Caco-2 (cell line): Measurements from ENCODE around the gene ATAD5. TPM values are rescaled to one million over a fixed set of nuclear protein-coding genes. Genes with fewer than 3 reads are reported as not detected.

Experiments
- BruUV-seq: library from RNA; stranded (reverse); fragments of 400-500 nt; replicated peaks from 2 replicates; lab custom pipeline; 2021; lab: Mats Ljungman, UMichigan
- CTCF ChIA-PET: fragments of 300-600 bp; sonication (Branson Sonifier 250); formaldehyde crosslinking; loops from one replicate; lab custom pipeline; 2022; ENCODE audit warnings: antibody characterized with exemption; lab: Charles Lee
- POLR2A ChIA-PET: fragments of 300-600 bp; sonication (Branson Sonifier 250); formaldehyde crosslinking; loops from one replicate; lab custom pipeline; 2022; ENCODE audit warnings: antibody characterized with exemption; lab: Charles Lee
- DNase-seq, 2 experiments: peaks; one replicate each; pipeline versions ENCODE4 v3.0.0 to v3.0.0-alpha.2; 2020 to 2022
- H3K27me3 ChIP-seq: replicated peaks from 2 replicates; pipeline ENCODE4 v1.6.0; 2011; ENCODE audit warnings: low read length; ENCODE audit not compliant: control insufficient read depth, insufficient read depth
- H3K36me3 ChIP-seq: 2 replicates; pipeline ENCODE4 v1.5.1; 2011; ENCODE audit warnings: low read length; ENCODE audit not compliant: control insufficient read depth, insufficient read depth
- H3K4me1 ChIP-seq: fragments of 250-450 bp; sonication (Bioruptor Pico); 2 replicates; pipeline ENCODE4 v1.5.1; 2020; ENCODE audit warnings: mild to moderate bottlenecking
- H3K4me3 ChIP-seq: 2 replicates; pipeline ENCODE4 v1.5.1; 2011; ENCODE audit warnings: low read depth, mild to moderate bottlenecking, control low read depth, low read length
- H3K9me3 ChIP-seq: fragments of 250-450 bp; sonication (Bioruptor Pico); 2 replicates; pipeline ENCODE4 v1.5.1; 2020; ENCODE audit warnings: mild to moderate bottlenecking, moderate library complexity
- H3K27ac Mint-ChIP-seq: one replicate; pipeline ENCODE4 v1.8.0; 2022; ENCODE audit warnings: mixed read lengths; ENCODE audit not compliant: unreplicated experiment
- H3K27me3 Mint-ChIP-seq: one replicate; pipeline ENCODE4 v1.8.0; 2022; ENCODE audit warnings: mixed read lengths; ENCODE audit not compliant: insufficient read depth, unreplicated experiment
- H3K36me3 Mint-ChIP-seq: one replicate; pipeline ENCODE4 v1.8.0; 2022; ENCODE audit warnings: mild to moderate bottlenecking, mixed read lengths; ENCODE audit not compliant: insufficient read depth, unreplicated experiment
- H3K4me1 Mint-ChIP-seq: one replicate; pipeline ENCODE4 v1.8.0; 2022; ENCODE audit warnings: low read depth, mixed read lengths; ENCODE audit not compliant: unreplicated experiment
- H3K4me3 Mint-ChIP-seq: one replicate; pipeline ENCODE4 v1.8.0; 2022; ENCODE audit warnings: mild to moderate bottlenecking, moderate library complexity, mixed read lengths; ENCODE audit not compliant: unreplicated experiment
- H3K9me3 Mint-ChIP-seq: one replicate; pipeline ENCODE4 v1.8.0; 2022; ENCODE audit warnings: mixed read lengths; ENCODE audit not compliant: unreplicated experiment
- CTCF ChIP-seq, 2 experiments: fragments of 200-600 bp in 1 of 2; IDR thresholded peaks; 1 replicate in 1 of 2; 2 replicates in 1 of 2; pipeline versions ENCODE4 v1.5.1 to v1.8.0; 2011 to 2022; ENCODE audit warnings: antibody characterized with exemption in 1 of 2, control low read depth in 1 of 2, inconsistent platforms in 1 of 2, low read depth in 1 of 2, low read length in 1 of 2, mild to moderate bottlenecking in 1 of 2, moderate library complexity in 1 of 2; ENCODE audit not compliant: insufficient read depth in 1 of 2, severe bottlenecking in 1 of 2, unreplicated experiment in 1 of 2
- intact Hi-C: fragments of 100-400 bp; cut with micrococcal nuclease; formaldehyde crosslinking; loops from one replicate; pipeline ENCODE4 v1.10.0; 2022; ENCODE audit not compliant: unreplicated experiment
- total RNA-seq: library from RNA; stranded (reverse); gene quantifications from 2 replicates; pipeline ENCODE4 v1.2.3, GENCODE V29; 2022

Gene ATAD5
- total RNA-seq, 1 experiment from 2014 or later: 21.8 TPM

GRCh38 chr17:30939051-30939689 is 107.4 kb downstream of the ATAD5 start:
- ChIA-PET CTCF (no interaction called here), POLR2A (no interaction called here)
- intact Hi-C loops: no loop called here
- no peak for TF ChIP-seq CTCF (IDR thresholded peaks at IDR 0.05; ENCODE audit: insufficient read depth in 1 of 2, low read depth in 1 of 2, low read length in 1 of 2, severe bottlenecking in 1 of 2, unreplicated experiment in 1 of 2)
- no TSS peak for BruUV-seq
- no peaks in the 10 kb centered on the region for H3K27me3 Mint-ChIP-seq
- H3K27ac Mint-ChIP-seq: no peak overlapping the region
- peaks cover 8% of the 10 kb centered on the region for H3K4me1 Mint-ChIP-seq
- Histone ChIP-seq H3K4me3 (no peak overlapping the region), H3K4me1 (peaks cover 9% of the 10 kb centered on the region; the same call in 1 of the 2 replicates), H3K27me3 (no peaks in the 10 kb centered on the region), H3K36me3 (no peaks in the 10 kb centered on the region), H3K9me3 (no peaks in the 10 kb centered on the region)
- DNase-seq: no peak
- H3K36me3 Mint-ChIP-seq: no peaks in the 10 kb centered on the region
- H3K9me3 Mint-ChIP-seq: no peaks in the 10 kb centered on the region
- H3K4me3 Mint-ChIP-seq: no peak overlapping the region

GRCh38 chr17:30942308-30943079 is 110.7 kb downstream of the ATAD5 start:
- TF ChIP-seq CTCF (IDR thresholded peaks at IDR 0.05; ENCODE audit: insufficient read depth in 1 of 2, low read depth in 1 of 2, low read length in 1 of 2, severe bottlenecking in 1 of 2, unreplicated experiment in 1 of 2): peak in 1 of 2 experiments; percentile 19
- BruUV-seq: no TSS peak
- Mint-ChIP-seq H3K27me3 (no peaks in the 10 kb centered on the region), H3K36me3 (no peaks in the 10 kb centered on the region), H3K4me1 (peaks cover 8% of the 10 kb centered on the region), H3K4me3 (no peak overlapping the region), H3K9me3 (no peaks in the 10 kb centered on the region), H3K27ac (no peak overlapping the region)
- Histone ChIP-seq H3K4me1 (peaks cover 16% of the 10 kb centered on the region), H3K27me3 (no peaks in the 10 kb centered on the region), H3K36me3 (no peaks in the 10 kb centered on the region), H3K9me3 (no peaks in the 10 kb centered on the region), H3K4me3 (no peak overlapping the region)
- intact Hi-C loops: loop anchor here (10.0 kb wide), 1 partner anchor 52 kb away; no protein-coding TSS in a partner anchor
- DNase-seq: no peak
- POLR2A ChIA-PET: no interaction called here
- CTCF ChIA-PET: no interaction called here

Other genes starting within 250 kb of the ATAD5 start
- gene CRLF3, start 7.3 kb upstream of the ATAD5 start, total RNA-seq: 16.3 and 17.6 TPM in 2 replicates
- gene TEFM, start 74.3 kb downstream of the ATAD5 start, total RNA-seq: 16.8 and 18.7 TPM in 2 replicates
- gene ADAP2, start 90.0 kb downstream of the ATAD5 start, total RNA-seq: 1.8 and 3.1 TPM in 2 replicates
- 0.64 TPM in 1 of 2 replicates, not detected in the other for gene RNF135, start 139.1 kb downstream of the ATAD5 start, total RNA-seq